Measurements from ENCODE around the gene PKD1L1. TPM values are rescaled to one million over a fixed set of nuclear protein-coding genes. Genes with fewer than 3 reads are reported as not detected.

PKD1L1 gene
- polyA plus RNA-seq, 1 donor (not counting 4 experiments of a cell fraction or from before 2014, with no cell fraction given) = 0.04 TPM

DNA sequence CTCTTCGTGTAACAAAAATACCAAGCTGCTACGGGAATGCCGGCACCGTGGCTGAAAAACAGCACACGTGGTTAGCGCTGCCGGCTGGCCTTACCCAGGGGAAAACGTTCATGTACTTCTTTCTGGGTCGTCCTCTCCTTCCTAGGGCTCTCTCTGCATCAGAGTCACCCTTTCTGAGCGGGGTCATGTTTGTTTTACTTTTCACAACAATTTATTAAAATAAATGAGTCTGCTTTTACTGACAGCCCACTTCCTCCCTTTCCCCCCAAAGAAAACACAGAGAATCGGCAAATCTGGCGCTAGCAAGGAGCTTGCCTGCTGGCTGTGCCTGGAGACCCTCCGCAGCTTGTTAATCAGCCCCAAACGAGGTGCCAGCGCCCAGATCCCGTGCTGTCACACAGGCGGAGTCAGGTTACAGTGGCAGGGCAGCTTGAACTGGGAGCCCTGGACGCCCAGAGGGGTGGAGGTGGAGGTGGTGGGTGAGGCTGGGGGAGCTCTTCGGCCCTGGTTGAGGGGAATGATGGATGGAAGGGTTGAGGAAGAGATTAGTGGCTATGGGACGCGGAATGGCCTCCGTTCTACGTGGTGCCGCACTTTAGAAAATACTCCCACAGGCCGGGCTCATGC, 204.2 kb downstream of the PKD1L1 start:
- TF ChIP-seq, protein P1, sequence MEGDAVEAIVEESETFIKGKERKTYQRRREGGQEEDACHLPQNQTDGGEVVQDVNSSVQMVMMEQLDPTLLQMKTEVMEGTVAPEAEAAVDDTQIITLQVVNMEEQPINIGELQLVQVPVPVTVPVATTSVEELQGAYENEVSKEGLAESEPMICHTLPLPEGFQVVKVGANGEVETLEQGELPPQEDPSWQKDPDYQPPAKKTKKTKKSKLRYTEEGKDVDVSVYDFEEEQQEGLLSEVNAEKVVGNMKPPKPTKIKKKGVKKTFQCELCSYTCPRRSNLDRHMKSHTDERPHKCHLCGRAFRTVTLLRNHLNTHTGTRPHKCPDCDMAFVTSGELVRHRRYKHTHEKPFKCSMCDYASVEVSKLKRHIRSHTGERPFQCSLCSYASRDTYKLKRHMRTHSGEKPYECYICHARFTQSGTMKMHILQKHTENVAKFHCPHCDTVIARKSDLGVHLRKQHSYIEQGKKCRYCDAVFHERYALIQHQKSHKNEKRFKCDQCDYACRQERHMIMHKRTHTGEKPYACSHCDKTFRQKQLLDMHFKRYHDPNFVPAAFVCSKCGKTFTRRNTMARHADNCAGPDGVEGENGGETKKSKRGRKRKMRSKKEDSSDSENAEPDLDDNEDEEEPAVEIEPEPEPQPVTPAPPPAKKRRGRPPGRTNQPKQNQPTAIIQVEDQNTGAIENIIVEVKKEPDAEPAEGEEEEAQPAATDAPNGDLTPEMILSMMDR (optimal IDR thresholded peaks at IDR 0.05 in 1 of 3, IDR thresholded peaks at IDR 0.05 in 1 of 3, conservative IDR thresholded peaks at IDR 0.05 in 1 of 3; ENCODE audit: extremely low read depth in 1 of 3, insufficient read depth in 2 of 3, low read length in 3 of 3) = no peak
- TF ChIP-seq EZH2 (IDR thresholded peaks at IDR 0.05; ENCODE audit: low read length) = no peak
- H3K9me1 ChIP-seq (ENCODE audit: control insufficient read depth, extremely low read depth, insufficient read depth, low read length) = no peaks in the 10 kb centered on the region
- no peak overlapping the region for H3K9ac ChIP-seq (ENCODE audit: control insufficient read depth, extremely low read depth, insufficient read depth, low read length)
- H3K4me1 ChIP-seq (ENCODE audit: control insufficient read depth, extremely low read depth, insufficient read depth, low read length) = no peaks in the 10 kb centered on the region
- no peak overlapping the region for H3K4me2 ChIP-seq (ENCODE audit: control insufficient read depth, extremely low read depth, insufficient read depth, low read depth, low read length)
- DNase-seq (ENCODE audit: low read depth, low spot score) = no peak
- no peak for FAIRE-seq
- no peak overlapping the region for H2AFZ ChIP-seq (ENCODE audit: control insufficient read depth, low read length)
- dilution Hi-C loops (cut with MboI; ENCODE audit: extremely low pct_ligation_motif_present, low sequenced_read_pairs) = no loop called here
- H4K20me1 ChIP-seq (ENCODE audit: control insufficient read depth, extremely low read depth, insufficient read depth, low read length) = no peaks in the 10 kb centered on the region
- H3K36me3 ChIP-seq (ENCODE audit: control insufficient read depth in 2 of 2, extremely low read depth in 1 of 2, insufficient read depth in 2 of 2, low read length in 2 of 2) = no peaks in the 10 kb centered on the region
- H3K4me3 ChIP-seq (ENCODE audit: control insufficient read depth in 2 of 3, extremely low read depth in 1 of 3, insufficient read depth in 2 of 3, low read depth in 1 of 3, low read length in 3 of 3) = no peak overlapping the region
- H3K27me3 ChIP-seq (ENCODE audit: control insufficient read depth, extremely low read depth, insufficient read depth, low read length) = peaks cover 2% of the 10 kb centered on the region
- H3K9me3 ChIP-seq (ENCODE audit: control insufficient read depth, low read depth, low read length) = no peaks in the 10 kb centered on the region
- H3K79me2 ChIP-seq (ENCODE audit: control insufficient read depth, insufficient read depth, low read length) = no peaks in the 10 kb centered on the region
- H3K27ac ChIP-seq (ENCODE audit: control insufficient read depth, insufficient read depth, low read length) = no peak overlapping the region

DNA sequence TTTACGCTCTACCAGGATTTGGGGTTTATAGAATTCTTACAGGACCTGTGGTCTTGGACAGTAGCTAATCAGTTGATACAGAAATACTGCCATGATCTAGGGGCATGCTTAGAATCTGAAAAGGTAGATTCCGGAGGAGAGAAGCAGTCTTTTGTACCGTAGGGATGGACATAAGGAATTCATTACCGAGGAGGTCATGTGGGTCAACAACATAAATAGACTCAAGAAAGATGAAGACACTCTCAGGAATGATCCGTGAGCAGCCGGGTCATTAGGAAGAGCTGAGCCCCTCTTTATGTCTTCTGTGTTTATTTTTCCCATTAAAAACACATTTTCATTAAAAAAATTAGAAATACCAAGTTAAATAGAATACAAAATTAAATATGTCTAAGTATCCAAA, 206.3 kb downstream of the PKD1L1 start:
- no peaks in the 10 kb centered on the region for H4K20me1 ChIP-seq (ENCODE audit: control insufficient read depth, extremely low read depth, insufficient read depth, low read length)
- H3K79me2 ChIP-seq (ENCODE audit: control insufficient read depth, insufficient read depth, low read length) = no peaks in the 10 kb centered on the region
- peaks cover 2% of the 10 kb centered on the region for H3K27me3 ChIP-seq (ENCODE audit: control insufficient read depth, extremely low read depth, insufficient read depth, low read length)
- no peak overlapping the region for H2AFZ ChIP-seq (ENCODE audit: control insufficient read depth, low read length)
- H3K4me2 ChIP-seq (ENCODE audit: control insufficient read depth, extremely low read depth, insufficient read depth, low read depth, low read length) = no peak overlapping the region
- TF ChIP-seq EZH2 (IDR thresholded peaks at IDR 0.05; ENCODE audit: low read length) = no peak
- TF ChIP-seq, protein P1 (optimal IDR thresholded peaks at IDR 0.05 in 1 of 3, IDR thresholded peaks at IDR 0.05 in 1 of 3, conservative IDR thresholded peaks at IDR 0.05 in 1 of 3; ENCODE audit: extremely low read depth in 1 of 3, insufficient read depth in 2 of 3, low read length in 3 of 3) = no peak
- no peaks in the 10 kb centered on the region for H3K4me1 ChIP-seq (ENCODE audit: control insufficient read depth, extremely low read depth, insufficient read depth, low read length)
- H3K27ac ChIP-seq (ENCODE audit: control insufficient read depth, insufficient read depth, low read length) = no peak overlapping the region
- DNase-seq (ENCODE audit: low read depth, low spot score) (no peak), FAIRE-seq (no peak)
- H3K9me1 ChIP-seq (ENCODE audit: control insufficient read depth, extremely low read depth, insufficient read depth, low read length) = no peaks in the 10 kb centered on the region
- H3K36me3 ChIP-seq (ENCODE audit: control insufficient read depth in 2 of 2, extremely low read depth in 1 of 2, insufficient read depth in 2 of 2, low read length in 2 of 2) = no peaks in the 10 kb centered on the region
- dilution Hi-C loops (cut with MboI; ENCODE audit: extremely low pct_ligation_motif_present, low sequenced_read_pairs) = no loop called here
- no peak overlapping the region for H3K9ac ChIP-seq (ENCODE audit: control insufficient read depth, extremely low read depth, insufficient read depth, low read length)
- H3K4me3 ChIP-seq (ENCODE audit: control insufficient read depth in 2 of 3, extremely low read depth in 1 of 3, insufficient read depth in 2 of 3, low read depth in 1 of 3, low read length in 3 of 3) = no peak overlapping the region
- H3K9me3 ChIP-seq (ENCODE audit: control insufficient read depth, low read depth, low read length) = no peaks in the 10 kb centered on the region
